Endodermal cell (in vitro differentiated cells): ENCODE results near the gene EHHADH. TPM values are rescaled to one million over a fixed set of nuclear protein-coding genes. Genes with fewer than 3 reads are reported as not detected.

Experiments
- DNase-seq: peaks from one replicate; pipeline ENCODE4 v3.0.0-alpha.2; 2017
- H3K27ac ChIP-seq: 2 replicates; pipeline ENCODE4 v1.5.1; 2013; ENCODE audit warnings: mild to moderate bottlenecking, low read depth, low read length, moderate library complexity
- H3K27me3 ChIP-seq: 2 replicates; pipeline ENCODE4 v1.6.1; 2013; ENCODE audit warnings: mild to moderate bottlenecking, low read length, moderate library complexity; ENCODE audit not compliant: insufficient read depth, control insufficient read depth, poor library complexity, severe bottlenecking
- H3K36me3 ChIP-seq: 2 replicates; pipeline ENCODE4 v1.7.0; 2013; ENCODE audit warnings: mild to moderate bottlenecking, low read length, moderate library complexity; ENCODE audit not compliant: control insufficient read depth, insufficient read depth
- H3K4me1 ChIP-seq: one replicate; pipeline ENCODE4 v1.7.0; 2013; ENCODE audit warnings: low read length; ENCODE audit not compliant: control insufficient read depth, insufficient read depth
- H3K4me3 ChIP-seq: 2 replicates; pipeline ENCODE4 v1.5.1; 2013; ENCODE audit warnings: mild to moderate bottlenecking, low read length, moderate library complexity
- H3K9ac ChIP-seq: 2 replicates; pipeline ENCODE4 v1.6.1; 2013; ENCODE audit warnings: mild to moderate bottlenecking, low read length, moderate library complexity; ENCODE audit not compliant: poor library complexity, severe bottlenecking; ENCODE audit errors: extremely low read depth
- H3K9me3 ChIP-seq: 2 replicates; pipeline ENCODE4 v1.6.1; 2013; ENCODE audit warnings: mild to moderate bottlenecking, low read length, moderate library complexity; ENCODE audit not compliant: control insufficient read depth
- H3K27ac Mint-ChIP-seq: 2 replicates; pipeline ENCODE4 v1.8.0; 2020; ENCODE audit warnings: mixed read lengths
- H3K27me3 Mint-ChIP-seq: 2 replicates; pipeline ENCODE4 v1.8.0; 2021; ENCODE audit warnings: mild to moderate bottlenecking, mixed read lengths; ENCODE audit not compliant: insufficient read depth
- H3K36me3 Mint-ChIP-seq: 2 replicates; pipeline ENCODE4 v1.8.0; 2020; ENCODE audit warnings: low read depth, mixed read lengths
- H3K4me1 Mint-ChIP-seq: 2 replicates; pipeline ENCODE4 v1.8.0; 2020; ENCODE audit warnings: mixed read lengths
- H3K4me3 Mint-ChIP-seq: 2 replicates; pipeline ENCODE4 v1.8.0; 2020; ENCODE audit warnings: mild to moderate bottlenecking, moderate library complexity, mixed read lengths
- H3K9me3 Mint-ChIP-seq: 2 replicates; pipeline ENCODE4 v1.8.0; 2020; ENCODE audit warnings: mild to moderate bottlenecking, mixed read lengths
- WGBS, 2 experiments: methylation state at CpG; one replicate each; pipeline versions ENCODE4 v1.1.5 to v1.1.7; 2013; ENCODE audit warnings: missing lambda C conversion rate in 2 of 2, mixed read lengths in 1 of 2; ENCODE audit not compliant: insufficient coverage in 1 of 2, insufficient read length in 1 of 2; 5-methylcytosine and 5-hydroxymethylcytosine counted together
- total RNA-seq, 2 donors: library from RNA; stranded (reverse); fragmentation: NEBNext Ultra II Directional in 1 of 2; extraction: Animal tissue kit (Norgen Biotek cat#: 25700) in 1 of 2; gene quantifications; 2 replicates in 1 of 2; 3 replicates in 1 of 2; pipeline ENCODE4 v1.2.1, GENCODE V29; 2021
- TF ChIP-seq, protein P1 (sequence below): fragments of 200-600 bp; sonication (generic); conservative IDR thresholded peaks from 2 replicates; pipeline ENCODE4 v1.5.0; 2021; ENCODE audit warnings: antibody characterized with exemption, mild to moderate bottlenecking

The EHHADH gene
- total RNA-seq, 2 donors from 2014 or later: 58.7 to 79.2 TPM

DNA sequence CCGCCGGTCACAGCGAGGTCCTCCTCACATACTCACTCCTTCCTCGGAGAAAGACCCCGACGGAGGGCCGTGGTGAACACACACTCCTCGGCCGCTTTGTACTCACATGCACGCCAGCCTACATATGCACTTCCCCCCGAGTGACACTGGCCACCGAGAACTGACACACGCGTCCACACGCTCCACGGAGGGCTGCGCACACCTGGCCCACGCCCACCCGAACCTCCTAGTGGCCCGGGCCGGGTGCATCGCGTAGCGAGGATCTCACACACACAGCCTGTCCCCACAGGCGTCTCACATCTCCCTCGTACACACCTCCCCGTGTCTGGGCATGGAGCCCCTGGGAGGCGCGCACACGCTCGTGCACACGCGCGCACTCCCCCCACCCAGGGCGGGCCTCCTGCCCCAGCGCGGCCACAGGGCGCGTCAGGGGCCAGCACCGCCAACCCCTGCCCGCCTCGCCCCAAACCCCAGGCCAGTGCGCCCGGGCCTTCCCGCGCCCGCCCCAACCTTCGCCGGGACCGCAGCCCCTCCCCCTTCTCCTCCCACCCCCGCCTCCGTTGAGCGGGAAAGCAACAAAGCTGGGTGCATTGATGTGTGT, 100.6 kb downstream of the EHHADH start:
- H3K36me3 ChIP-seq: no peaks in the 10 kb centered on the region
- H3K4me3 ChIP-seq: peak overlapping the region; percentile 75
- Mint-ChIP-seq H3K27ac (no peak overlapping the region), H3K4me3 (no peak overlapping the region), H3K4me1 (no peaks in the 10 kb centered on the region), H3K9me3 (no peaks in the 10 kb centered on the region), H3K36me3 (no peaks in the 10 kb centered on the region), H3K27me3 (peaks cover 36% of the 10 kb centered on the region)
- no peak overlapping the region for H3K9ac ChIP-seq
- peak; percentile 86 for DNase-seq
- H3K27ac ChIP-seq: no peak overlapping the region
- TF ChIP-seq, protein P1, sequence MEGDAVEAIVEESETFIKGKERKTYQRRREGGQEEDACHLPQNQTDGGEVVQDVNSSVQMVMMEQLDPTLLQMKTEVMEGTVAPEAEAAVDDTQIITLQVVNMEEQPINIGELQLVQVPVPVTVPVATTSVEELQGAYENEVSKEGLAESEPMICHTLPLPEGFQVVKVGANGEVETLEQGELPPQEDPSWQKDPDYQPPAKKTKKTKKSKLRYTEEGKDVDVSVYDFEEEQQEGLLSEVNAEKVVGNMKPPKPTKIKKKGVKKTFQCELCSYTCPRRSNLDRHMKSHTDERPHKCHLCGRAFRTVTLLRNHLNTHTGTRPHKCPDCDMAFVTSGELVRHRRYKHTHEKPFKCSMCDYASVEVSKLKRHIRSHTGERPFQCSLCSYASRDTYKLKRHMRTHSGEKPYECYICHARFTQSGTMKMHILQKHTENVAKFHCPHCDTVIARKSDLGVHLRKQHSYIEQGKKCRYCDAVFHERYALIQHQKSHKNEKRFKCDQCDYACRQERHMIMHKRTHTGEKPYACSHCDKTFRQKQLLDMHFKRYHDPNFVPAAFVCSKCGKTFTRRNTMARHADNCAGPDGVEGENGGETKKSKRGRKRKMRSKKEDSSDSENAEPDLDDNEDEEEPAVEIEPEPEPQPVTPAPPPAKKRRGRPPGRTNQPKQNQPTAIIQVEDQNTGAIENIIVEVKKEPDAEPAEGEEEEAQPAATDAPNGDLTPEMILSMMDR: no peak
- no peaks in the 10 kb centered on the region for H3K9me3 ChIP-seq
- H3K4me1 ChIP-seq: no peaks in the 10 kb centered on the region
- H3K27me3 ChIP-seq: peaks cover 41% of the 10 kb centered on the region
- WGBS, 2 experiments: 4 to 15% methylated on average over 14 to 52 of the region's 53 CpGs

DNA sequence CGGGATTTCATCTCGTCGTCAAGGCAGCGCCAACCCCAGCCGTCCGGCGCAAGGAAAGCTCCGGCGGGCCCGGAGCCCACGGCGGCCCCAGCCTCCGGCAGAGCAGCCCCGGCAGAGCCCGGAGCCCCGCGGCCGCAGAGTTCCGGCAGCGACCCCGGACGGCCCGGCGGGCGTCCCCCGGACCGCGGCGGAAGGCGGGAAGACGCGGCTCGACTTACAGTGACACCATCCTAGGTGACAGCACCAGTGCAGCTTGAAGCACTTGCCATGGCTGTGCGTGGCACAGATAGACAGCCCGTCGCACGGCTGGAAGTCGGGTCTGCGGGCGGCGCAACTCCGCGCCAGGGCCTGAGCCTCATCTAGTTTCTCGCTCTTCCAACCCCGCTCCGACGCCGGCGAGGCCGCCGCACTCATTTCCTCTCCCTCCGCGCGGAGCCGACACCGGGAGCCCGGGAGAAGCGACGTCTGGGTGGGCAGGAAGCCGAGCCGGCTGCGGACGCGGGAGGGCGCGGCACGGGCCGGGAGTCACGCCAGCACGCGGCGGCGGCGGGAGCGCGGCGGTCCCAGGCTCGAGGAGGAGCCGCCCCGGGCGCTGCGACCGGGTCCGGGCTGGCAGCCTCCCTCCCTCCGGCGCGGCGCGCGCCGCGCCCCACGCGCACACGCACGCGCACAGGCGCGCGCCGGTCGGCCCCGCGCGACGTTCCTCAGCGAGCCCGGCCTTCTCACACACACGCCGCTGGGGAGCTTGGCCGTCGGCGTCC, 101.3 kb downstream of the EHHADH start, which contains the start of gene C3orf70:
TSS of gene C3orf70 (minus strand) at position 651 of the 761 bp plus-strand sequence. CDS start at position 414, 237 bp downstream.
- Mint-ChIP-seq H3K9me3 (no peaks in the 10 kb centered on the region), H3K4me1 (no peaks in the 10 kb centered on the region), H3K27ac (no peak within 1 kb of the TSS), H3K4me3 (no peak within 1 kb of the TSS), H3K36me3 (no peaks in the 10 kb centered on the region), H3K27me3 (peaks cover 35% of the 10 kb centered on the region)
- Histone ChIP-seq H3K27me3 (peaks cover 36% of the 10 kb centered on the region), H3K4me1 (no peaks in the 10 kb centered on the region), H3K9ac (no peak within 1 kb of the TSS), H3K36me3 (no peaks in the 10 kb centered on the region), H3K9me3 (no peaks in the 10 kb centered on the region), H3K27ac (no peak within 1 kb of the TSS), H3K4me3 (peak within 1 kb of the TSS; percentile 75)
- TF ChIP-seq, protein P1: no peak
- 0 to 1% methylated on average over 43 to 113 of the region's 113 CpGs for WGBS, 2 experiments
- peak; percentile 82 for DNase-seq

DNA sequence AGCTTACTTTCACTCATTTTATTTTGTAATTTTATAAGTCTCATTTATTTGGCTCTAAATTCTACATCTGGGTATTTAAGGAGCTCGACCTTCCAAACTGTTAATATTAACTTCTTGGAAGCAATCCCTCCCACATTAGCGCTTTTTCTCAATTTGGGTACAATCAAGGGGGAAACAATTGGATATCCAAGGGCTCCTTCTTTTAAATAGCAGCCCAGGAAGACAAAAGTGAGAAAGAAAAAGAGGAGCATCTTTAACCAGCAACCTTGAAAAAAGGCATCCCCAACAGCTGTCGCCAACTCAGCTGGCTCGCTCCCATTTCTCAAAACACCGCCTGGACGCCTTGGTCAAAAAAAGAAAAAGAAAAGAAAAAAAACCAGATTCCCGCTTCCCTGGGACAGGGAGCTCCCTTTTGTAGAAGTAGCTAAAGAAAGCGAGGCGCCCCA, 101.9 kb downstream of the EHHADH start:
- Mint-ChIP-seq H3K4me1 (no peaks in the 10 kb centered on the region), H3K27me3 (peaks cover 35% of the 10 kb centered on the region), H3K4me3 (no peak overlapping the region), H3K27ac (no peak overlapping the region), H3K9me3 (no peaks in the 10 kb centered on the region), H3K36me3 (no peaks in the 10 kb centered on the region)
- DNase-seq: no peak
- Histone ChIP-seq H3K27ac (no peak overlapping the region), H3K27me3 (peaks cover 36% of the 10 kb centered on the region), H3K4me1 (no peaks in the 10 kb centered on the region), H3K36me3 (no peaks in the 10 kb centered on the region), H3K4me3 (peak overlapping the region; percentile 75), H3K9ac (no peak overlapping the region), H3K9me3 (no peaks in the 10 kb centered on the region)
- 2 to 9% methylated on average over 6 to 9 of the region's 9 CpGs for WGBS, 2 experiments
- TF ChIP-seq, protein P1: no peak
